PC-9 (cell line): ENCODE results near the gene CCDC158.

ENCODE experiments used
- CTCF ChIP-seq: fragments of 200-600 bp; sonication (generic); conservative IDR thresholded peaks from 2 replicates; pipeline ENCODE4 v1.6.1; 2017; ENCODE audit warnings: mixed run types, antibody characterized with exemption, mild to moderate bottlenecking, moderate library complexity
- EZH2 ChIP-seq: fragments of 200-600 bp; sonication (generic); IDR thresholded peaks from 2 replicates; pipeline ENCODE4 v1.8.0; 2017; ENCODE audit warnings: antibody characterized with exemption, low read depth

GRCh38 chr4:76341063-76341462 lies 79.9 kb downstream of the CCDC158 start:
- TF ChIP-seq CTCF (no peak), EZH2 (no peak)
